K562 (cell line): ENCODE results near the gene VPS41. TPM values are rescaled to one million over a fixed set of nuclear protein-coding genes. Genes with fewer than 3 reads are reported as not detected.

Source experiments
- ATAC-seq: fragments of 200-7000 bp; cut with Tn5 transposase; 3 replicates; pipeline ENCODE4 v1.9.1; 2020; ENCODE audit warnings: moderate library complexity
- BruUV-seq: library from RNA; stranded (reverse); fragments of 400-500 nt; replicated peaks from 2 replicates; lab custom pipeline; 2021; lab: Mats Ljungman, UMichigan
- CTCF ChIA-PET: fragments of 300-600 bp; formaldehyde crosslinking; extraction: SDS; loops from one replicate; lab custom pipeline; 2021; ENCODE audit warnings: low intra/inter-chr PET ratio; lab: Yijun Ruan, JAX
- POLR2A ChIA-PET: fragments of 300-600, 350-650 bp; sonication (Branson Sonifier 250); formaldehyde crosslinking; extraction: SDS; loops from one replicate; lab custom pipeline; 2021; ENCODE audit warnings: antibody characterized with exemption, inconsistent platforms; lab: Yijun Ruan, JAX
- DNase-seq, 4 experiments: peaks; one replicate each; pipeline versions ENCODE4 v3.0.0 to v3.0.0-alpha.2; 2011 to 2018; ENCODE audit warnings: low spot score in 3 of 4, mixed read lengths in 3 of 4; ENCODE audit errors: extremely low read depth in 1 of 4
- FAIRE-seq: peaks from 2 replicates; lab custom pipeline; 2011; peaks lifted over from hg19 to GRCh38; lab: Jason Lieb, UNC
- H2AFZ ChIP-seq: 2 replicates; pipeline ENCODE4 v1.6.0; 2011; ENCODE audit warnings: low read depth, low read length, control low read depth, inconsistent platforms
- H3K27ac ChIP-seq: fragments of 200-600 bp; 3 replicates; pipeline ENCODE4 v1.8.0; 2011; ENCODE audit warnings: low read depth, mild to moderate bottlenecking, control low read depth, inconsistent platforms, low read length, moderate library complexity, mixed read lengths; ENCODE audit errors: extremely low read depth
- H3K27me3 ChIP-seq, 2 experiments: fragments of 300-600 bp in 1 of 2; 2 replicates in 1 of 2; 3 replicates in 1 of 2; pipeline versions ENCODE4 v1.6.0 to v1.8.0; 2011; ENCODE audit warnings: inconsistent platforms in 2 of 2, low read length in 2 of 2, mild to moderate bottlenecking in 1 of 2, mixed read lengths in 1 of 2, moderate library complexity in 1 of 2; ENCODE audit not compliant: control insufficient read depth in 2 of 2, insufficient read depth in 2 of 2
- H3K36me3 ChIP-seq: fragments of 300-600 bp; 3 replicates; pipeline ENCODE4 v1.8.0; 2011; ENCODE audit warnings: mild to moderate bottlenecking, low read length, inconsistent platforms; ENCODE audit not compliant: control insufficient read depth, insufficient read depth
- H3K4me1 ChIP-seq, 2 experiments: fragments of 200-600 bp in 1 of 2; replicated peaks in 1 of 2; 2 replicates in 1 of 2; 3 replicates in 1 of 2; pipeline versions ENCODE4 v1.5.1 to v1.8.0; 2011; ENCODE audit warnings: inconsistent platforms in 2 of 2, low read length in 2 of 2, mild to moderate bottlenecking in 1 of 2, mixed read lengths in 1 of 2, moderate library complexity in 1 of 2; ENCODE audit not compliant: control insufficient read depth in 2 of 2, insufficient read depth in 2 of 2
- H3K4me2 ChIP-seq: 2 replicates; pipeline ENCODE4 v1.6.1; 2011; ENCODE audit warnings: low read length, control low read depth, inconsistent platforms, mixed read lengths; ENCODE audit not compliant: insufficient read depth
- H3K4me3 ChIP-seq: fragments of 200-600 bp; sonication (generic), shearing (Covaris generic); 2 replicates; pipeline ENCODE4 v1.5.1; 2016; ENCODE audit warnings: control low read depth, inconsistent platforms
- H3K79me2 ChIP-seq: fragments of 200-600 bp; 3 replicates; pipeline ENCODE4 v1.8.0; 2011; ENCODE audit warnings: low read length, inconsistent platforms; ENCODE audit not compliant: control insufficient read depth, insufficient read depth
- H3K9ac ChIP-seq, 2 experiments: 2 replicates each; pipeline versions ENCODE4 v1.6.0 to v1.6.1; 2011; ENCODE audit warnings: low read depth in 2 of 2, low read length in 2 of 2, control low read depth in 1 of 2, inconsistent platforms in 1 of 2, mild to moderate bottlenecking in 1 of 2, mixed read lengths in 1 of 2; ENCODE audit not compliant: insufficient read depth in 1 of 2
- H3K9me1 ChIP-seq: one replicate; pipeline ENCODE4 v1.6.0; 2011; ENCODE audit warnings: inconsistent platforms, mild to moderate bottlenecking, low read length, moderate library complexity; ENCODE audit not compliant: control insufficient read depth, insufficient read depth
- H3K9me3 ChIP-seq: replicated peaks from 2 replicates; pipeline ENCODE4 v1.5.1; 2011; ENCODE audit warnings: low read depth, low read length, inconsistent platforms; ENCODE audit not compliant: control insufficient read depth, insufficient read depth
- H4K20me1 ChIP-seq: replicated peaks from 2 replicates; pipeline ENCODE4 v1.6.1; 2011; ENCODE audit warnings: low read length, inconsistent platforms, mixed read lengths; ENCODE audit not compliant: control insufficient read depth, insufficient read depth
- EGR1 ChIP-seq: fragments of 450-650 bp; conservative IDR thresholded peaks from 2 replicates; pipeline ENCODE4 v1.6.1; 2017; ENCODE audit warnings: mild to moderate bottlenecking
- FOXP1 ChIP-seq: sonication (generic); formaldehyde crosslinking; IDR thresholded peaks from 2 replicates; pipeline ENCODE4 v1.8.0; 2022; ENCODE audit warnings: mild to moderate bottlenecking, missing genetic modification reagents
- GABPB1 ChIP-seq: sonication (generic); formaldehyde crosslinking; IDR thresholded peaks from 2 replicates; pipeline ENCODE4 v1.8.0; 2022; ENCODE audit warnings: mild to moderate bottlenecking, missing genetic modification reagents
- SIRT6 ChIP-seq: IDR thresholded peaks from one replicate; pipeline ENCODE4 v1.6.1; 2012; ENCODE audit warnings: low read depth, mild to moderate bottlenecking, control low read depth, inconsistent platforms, low read length, moderate library complexity
- ZNF184 ChIP-seq: sonication (generic); formaldehyde crosslinking; IDR thresholded peaks from 2 replicates; pipeline ENCODE4 v1.5.0; 2020; ENCODE audit warnings: missing genetic modification reagents
- ZNF431 ChIP-seq: sonication (generic); formaldehyde crosslinking; IDR thresholded peaks from 2 replicates; pipeline ENCODE4 v1.8.0; 2022; ENCODE audit warnings: mild to moderate bottlenecking, missing genetic modification reagents
- ZNF445 ChIP-seq: fragments of 250-450 bp; sonication (Bioruptor Pico); IDR thresholded peaks from 2 replicates; pipeline ENCODE4 v1.4.0; 2020; ENCODE audit warnings: low read depth, mild to moderate bottlenecking, moderate library complexity
- WGBS: fragments of 100-300 bp; shearing (Covaris generic); methylation state at CpG from one replicate; pipeline ENCODE4 v1.1.6; 2016; ENCODE audit warnings: low coverage, mixed read lengths; ENCODE audit not compliant: insufficient coverage; ENCODE audit errors: missing lambda C conversion rate; 5-methylcytosine and 5-hydroxymethylcytosine counted together
- in situ Hi-C: fragments of 300-500 bp; cut with MboI; formaldehyde crosslinking; loops from 4 replicates; pipeline ENCODE4 v1.15.0; 2018; ENCODE audit warnings: inconsistent platforms, mixed read lengths
- intact Hi-C: fragments of 100-400 bp; cut with micrococcal nuclease; formaldehyde crosslinking; loops from 2 replicates; pipeline ENCODE4 v1.14.2; 2022
- polyA plus RNA-seq, 8 experiments: library from polyadenylated mRNA; depleted of rRNA in 4 of 8; stranded (reverse) in 5 of 8; unstranded in 3 of 8; fragments of >200 nt; fragmentation: Nextera tagmentation in 2 of 8; fragmentation: Illumina TruSeq in 1 of 8; extraction: Ambion mirVana in 2 of 8; extraction: Trizol in 1 of 8; gene quantifications; 2 replicates each; pipeline versions ENCODE4 v1.2.1 to v1.2.3, GENCODE V29; 2011 to 2014; ENCODE audit warnings: inconsistent platforms in 1 of 8, missing spikeins in 1 of 8
- total RNA-seq, 7 experiments: library from RNA; depleted of rRNA in 6 of 7; stranded (reverse); fragments of >200 nt in 6 of 7; fragmentation: Illumina TruSeq in 2 of 7; extraction: Trizol in 2 of 7; gene quantifications; 2 replicates each; pipeline versions ENCODE4 v1.2.1 to v1.2.3, GENCODE V29; 2011 to 2021; ENCODE audit warnings: low replicate concordance in 1 of 7
- TF ChIP-seq, protein P1 (sequence below): fragments of 250-450 bp; sonication (Bioruptor Pico); IDR thresholded peaks from 2 replicates; pipeline ENCODE4 v1.4.0; 2020
- TF ChIP-seq, protein P2 (sequence below): fragments of 250-450 bp; sonication (Bioruptor Pico); IDR thresholded peaks from 2 replicates; pipeline ENCODE4 v1.8.0; 2022; ENCODE audit warnings: moderate library complexity, mild to moderate bottlenecking, inconsistent platforms
- TF ChIP-seq, protein P3 (sequence below), 3 experiments: fragments of 200-800 bp in 1 of 3; sonication (Bioruptor generic) in 1 of 3; sonication (generic) in 1 of 3; formaldehyde crosslinking in 1 of 3; IDR thresholded peaks; 2 replicates each; pipeline versions ENCODE4 v1.6.1 to v1.8.0; 2016 to 2022; ENCODE audit warnings: mild to moderate bottlenecking in 2 of 3, missing compliant biosample characterization in 2 of 3, missing genetic modification characterization in 2 of 3, missing genetic modification reagents in 1 of 3
- TF ChIP-seq, protein P4 (sequence below): fragments of 250-450 bp; sonication (Bioruptor Pico); IDR thresholded peaks from 2 replicates; pipeline ENCODE4 v1.4.0; 2020
- TF ChIP-seq, protein P5 (sequence below): fragments of 450-650 bp; conservative IDR thresholded peaks from 2 replicates; pipeline ENCODE4 v1.6.1; 2016; ENCODE audit warnings: missing genetic modification characterization, low read depth, mild to moderate bottlenecking, control low read depth, missing compliant biosample characterization

The VPS41 gene
- total and polyA plus RNA-seq, 9 of the 15 experiments (the other 6 are each of a cell fraction or from before 2014, with no cell fraction given) = 17.7 to 46.8 (median 32.1) TPM

DNA sequence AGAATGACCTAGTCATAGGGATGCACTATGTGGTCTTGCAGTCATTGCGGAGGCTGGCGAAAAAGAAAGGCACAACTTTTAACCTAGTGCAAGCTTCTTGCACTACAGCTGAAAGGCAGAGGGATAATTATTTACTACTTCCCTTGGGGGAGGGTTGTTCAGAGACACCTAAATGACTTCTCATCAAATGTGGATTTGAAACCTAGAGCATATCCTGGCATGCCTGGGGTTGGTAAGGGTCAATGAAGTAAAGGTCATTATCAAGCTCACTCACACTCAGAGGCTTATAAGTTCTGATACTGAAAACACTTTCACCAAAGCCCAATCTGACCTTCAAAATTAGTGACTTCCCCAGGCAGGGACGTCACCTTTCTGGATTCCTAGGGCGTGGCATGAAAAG is 168.9 kb downstream of the VPS41 start:
- in situ Hi-C loops (no loop called here), intact Hi-C loops (no loop called here)
- no peak for FAIRE-seq
- ChIA-PET POLR2A (no interaction called here), CTCF (no interaction called here)
- TF ChIP-seq ZNF445 (CRISPR knock-in tag) (no peak), ZNF184 (CRISPR knock-in tag) (no peak), FOXP1 (no peak), SIRT6 (no peak), GABPB1 (CRISPR knock-in tag) (no peak), ZNF431 (CRISPR knock-in tag) (no peak), EGR1 (no peak)
- TF ChIP-seq, protein P1, sequence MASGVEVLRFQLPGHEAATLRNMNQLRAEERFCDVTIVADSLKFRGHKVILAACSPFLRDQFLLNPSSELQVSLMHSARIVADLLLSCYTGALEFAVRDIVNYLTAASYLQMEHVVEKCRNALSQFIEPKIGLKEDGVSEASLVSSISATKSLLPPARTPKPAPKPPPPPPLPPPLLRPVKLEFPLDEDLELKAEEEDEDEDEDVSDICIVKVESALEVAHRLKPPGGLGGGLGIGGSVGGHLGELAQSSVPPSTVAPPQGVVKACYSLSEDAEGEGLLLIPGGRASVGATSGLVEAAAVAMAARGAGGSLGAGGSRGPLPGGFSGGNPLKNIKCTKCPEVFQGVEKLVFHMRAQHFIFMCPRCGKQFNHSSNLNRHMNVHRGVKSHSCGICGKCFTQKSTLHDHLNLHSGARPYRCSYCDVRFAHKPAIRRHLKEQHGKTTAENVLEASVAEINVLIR (CRISPR knock-in tag) = no peak
- TF ChIP-seq, protein P2, sequence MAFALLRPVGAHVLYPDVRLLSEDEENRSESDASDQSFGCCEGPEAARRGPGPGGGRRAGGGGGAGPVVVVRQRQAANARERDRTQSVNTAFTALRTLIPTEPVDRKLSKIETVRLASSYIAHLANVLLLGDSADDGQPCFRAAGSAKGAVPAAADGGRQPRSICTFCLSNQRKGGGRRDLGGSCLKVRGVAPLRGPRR (CRISPR knock-in tag) = no peak
- TF ChIP-seq, protein P3, sequence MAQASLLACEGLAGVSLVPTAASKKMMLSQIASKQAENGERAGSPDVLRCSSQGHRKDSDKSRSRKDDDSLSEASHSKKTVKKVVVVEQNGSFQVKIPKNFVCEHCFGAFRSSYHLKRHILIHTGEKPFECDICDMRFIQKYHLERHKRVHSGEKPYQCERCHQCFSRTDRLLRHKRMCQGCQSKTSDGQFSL (CRISPR knock-in tag; IDR thresholded peaks at IDR 0.05) = no peak
- TF ChIP-seq, protein P3 (tag; IDR thresholded peaks at IDR 0.05) = no peak
- TF ChIP-seq, protein P4, sequence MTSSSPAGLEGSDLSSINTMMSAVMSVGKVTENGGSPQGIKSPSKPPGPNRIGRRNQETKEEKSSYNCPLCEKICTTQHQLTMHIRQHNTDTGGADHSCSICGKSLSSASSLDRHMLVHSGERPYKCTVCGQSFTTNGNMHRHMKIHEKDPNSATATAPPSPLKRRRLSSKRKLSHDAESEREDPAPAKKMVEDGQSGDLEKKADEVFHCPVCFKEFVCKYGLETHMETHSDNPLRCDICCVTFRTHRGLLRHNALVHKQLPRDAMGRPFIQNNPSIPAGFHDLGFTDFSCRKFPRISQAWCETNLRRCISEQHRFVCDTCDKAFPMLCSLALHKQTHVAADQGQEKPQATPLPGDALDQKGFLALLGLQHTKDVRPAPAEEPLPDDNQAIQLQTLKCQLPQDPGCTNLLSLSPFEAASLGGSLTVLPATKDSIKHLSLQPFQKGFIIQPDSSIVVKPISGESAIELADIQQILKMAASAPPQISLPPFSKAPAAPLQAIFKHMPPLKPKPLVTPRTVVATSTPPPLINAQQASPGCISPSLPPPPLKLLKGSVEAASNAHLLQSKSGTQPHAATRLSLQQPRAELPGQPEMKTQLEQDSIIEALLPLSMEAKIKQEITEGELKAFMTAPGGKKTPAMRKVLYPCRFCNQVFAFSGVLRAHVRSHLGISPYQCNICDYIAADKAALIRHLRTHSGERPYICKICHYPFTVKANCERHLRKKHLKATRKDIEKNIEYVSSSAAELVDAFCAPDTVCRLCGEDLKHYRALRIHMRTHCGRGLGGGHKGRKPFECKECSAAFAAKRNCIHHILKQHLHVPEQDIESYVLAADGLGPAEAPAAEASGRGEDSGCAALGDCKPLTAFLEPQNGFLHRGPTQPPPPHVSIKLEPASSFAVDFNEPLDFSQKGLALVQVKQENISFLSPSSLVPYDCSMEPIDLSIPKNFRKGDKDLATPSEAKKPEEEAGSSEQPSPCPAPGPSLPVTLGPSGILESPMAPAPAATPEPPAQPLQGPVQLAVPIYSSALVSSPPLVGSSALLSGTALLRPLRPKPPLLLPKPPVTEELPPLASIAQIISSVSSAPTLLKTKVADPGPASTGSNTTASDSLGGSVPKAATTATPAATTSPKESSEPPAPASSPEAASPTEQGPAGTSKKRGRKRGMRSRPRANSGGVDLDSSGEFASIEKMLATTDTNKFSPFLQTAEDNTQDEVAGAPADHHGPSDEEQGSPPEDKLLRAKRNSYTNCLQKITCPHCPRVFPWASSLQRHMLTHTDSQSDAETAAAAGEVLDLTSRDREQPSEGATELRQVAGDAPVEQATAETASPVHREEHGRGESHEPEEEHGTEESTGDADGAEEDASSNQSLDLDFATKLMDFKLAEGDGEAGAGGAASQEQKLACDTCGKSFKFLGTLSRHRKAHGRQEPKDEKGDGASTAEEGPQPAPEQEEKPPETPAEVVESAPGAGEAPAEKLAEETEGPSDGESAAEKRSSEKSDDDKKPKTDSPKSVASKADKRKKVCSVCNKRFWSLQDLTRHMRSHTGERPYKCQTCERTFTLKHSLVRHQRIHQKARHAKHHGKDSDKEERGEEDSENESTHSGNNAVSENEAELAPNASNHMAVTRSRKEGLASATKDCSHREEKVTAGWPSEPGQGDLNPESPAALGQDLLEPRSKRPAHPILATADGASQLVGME (CRISPR knock-in tag) = no peak
- TF ChIP-seq, protein P5, sequence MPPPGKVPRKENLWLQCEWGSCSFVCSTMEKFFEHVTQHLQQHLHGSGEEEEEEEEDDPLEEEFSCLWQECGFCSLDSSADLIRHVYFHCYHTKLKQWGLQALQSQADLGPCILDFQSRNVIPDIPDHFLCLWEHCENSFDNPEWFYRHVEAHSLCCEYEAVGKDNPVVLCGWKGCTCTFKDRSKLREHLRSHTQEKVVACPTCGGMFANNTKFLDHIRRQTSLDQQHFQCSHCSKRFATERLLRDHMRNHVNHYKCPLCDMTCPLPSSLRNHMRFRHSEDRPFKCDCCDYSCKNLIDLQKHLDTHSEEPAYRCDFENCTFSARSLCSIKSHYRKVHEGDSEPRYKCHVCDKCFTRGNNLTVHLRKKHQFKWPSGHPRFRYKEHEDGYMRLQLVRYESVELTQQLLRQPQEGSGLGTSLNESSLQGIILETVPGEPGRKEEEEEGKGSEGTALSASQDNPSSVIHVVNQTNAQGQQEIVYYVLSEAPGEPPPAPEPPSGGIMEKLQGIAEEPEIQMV (tag) = no peak
- no peaks in the 10 kb centered on the region for H3K9me1 ChIP-seq
- no peak overlapping the region for H2AFZ ChIP-seq
- no peak overlapping the region for H3K27ac ChIP-seq
- peaks cover 18% of the 10 kb centered on the region; the same call in 2 of the 3 replicates for H3K36me3 ChIP-seq
- H3K4me3 ChIP-seq = no peak overlapping the region
- no peaks in the 10 kb centered on the region for H3K9me3 ChIP-seq
- 77% methylated on average over 4 of the region's 4 CpGs for WGBS
- H4K20me1 ChIP-seq = no peaks in the 10 kb centered on the region
- ATAC-seq = no peak
- H3K27me3 ChIP-seq = no peaks in the 10 kb centered on the region
- DNase-seq = no peak
- H3K4me1 ChIP-seq = no peaks in the 10 kb centered on the region
- no TSS peak for BruUV-seq
- H3K9ac ChIP-seq = no peak overlapping the region
- H3K4me2 ChIP-seq = no peak overlapping the region
- H3K79me2 ChIP-seq = no peaks in the 10 kb centered on the region
